GM23248 (cell line): ENCODE measurements around the gene CLDN1. TPM values are rescaled to one million over a fixed set of nuclear protein-coding genes. Genes with fewer than 3 reads are reported as not detected.

Source experiments
- DNase-seq: peaks from one replicate; pipeline ENCODE4 v3.0.0-alpha.2; 2015
- H2AFZ ChIP-seq: fragments of 200-600 bp; sonication (generic); 2 replicates; pipeline ENCODE4 v1.6.1; 2016; ENCODE audit warnings: antibody characterized with exemption
- H3F3A ChIP-seq: fragments of 200-600 bp; sonication (generic); 2 replicates; pipeline ENCODE4 v1.6.1; 2016; ENCODE audit warnings: mild to moderate bottlenecking, antibody characterized with exemption, mixed run types; ENCODE audit not compliant: insufficient read depth
- H3K27ac ChIP-seq: fragments of 200-600 bp; sonication (generic); 2 replicates; pipeline ENCODE4 v1.5.1; 2016; ENCODE audit warnings: mild to moderate bottlenecking
- H3K27me3 ChIP-seq: fragments of 200-600 bp; sonication (generic); replicated peaks from 2 replicates; pipeline ENCODE4 v1.6.1; 2016; ENCODE audit warnings: mild to moderate bottlenecking; ENCODE audit not compliant: insufficient read depth
- H3K36me3 ChIP-seq: fragments of 200-600 bp; sonication (generic); 2 replicates; pipeline ENCODE4 v1.6.1; 2016; ENCODE audit warnings: low read depth, mild to moderate bottlenecking
- H3K4me1 ChIP-seq: fragments of 200-600 bp; sonication (generic); 2 replicates; pipeline ENCODE4 v1.6.1; 2016; ENCODE audit warnings: mild to moderate bottlenecking; ENCODE audit not compliant: insufficient read depth
- H3K4me2 ChIP-seq: fragments of 200-600 bp; sonication (generic); one replicate; pipeline ENCODE4 v1.6.1; 2016; ENCODE audit warnings: mild to moderate bottlenecking; ENCODE audit not compliant: unreplicated experiment
- H3K4me3 ChIP-seq: fragments of 200-600 bp; sonication (generic); 2 replicates; pipeline ENCODE4 v1.5.1; 2016; ENCODE audit warnings: mild to moderate bottlenecking
- H3K79me2 ChIP-seq: fragments of 200-600 bp; sonication (generic); 2 replicates; pipeline ENCODE4 v1.6.1; 2016; ENCODE audit warnings: mild to moderate bottlenecking; ENCODE audit not compliant: insufficient read depth
- H3K9ac ChIP-seq: fragments of 200-600 bp; sonication (generic); 2 replicates; pipeline ENCODE4 v1.6.1; 2016; ENCODE audit warnings: mild to moderate bottlenecking
- H3K9me2 ChIP-seq: fragments of 200-600 bp; sonication (generic); 2 replicates; pipeline ENCODE4 v1.6.1; 2016; ENCODE audit warnings: mixed run types, mild to moderate bottlenecking, moderate library complexity; ENCODE audit not compliant: insufficient read depth
- H3K9me3 ChIP-seq: fragments of 200-600 bp; sonication (generic); one replicate; pipeline ENCODE4 v1.6.1; 2017; ENCODE audit warnings: low read depth
- H4K20me1 ChIP-seq: fragments of 200-600 bp; sonication (generic); 2 replicates; pipeline ENCODE4 v1.6.0; 2016; ENCODE audit not compliant: insufficient read depth
- EZH2 ChIP-seq: fragments of 200-600 bp; sonication (generic); IDR thresholded peaks from 2 replicates; pipeline ENCODE4 v1.6.1; 2018; ENCODE audit warnings: antibody characterized with exemption, mild to moderate bottlenecking; ENCODE audit not compliant: insufficient read depth, poor library complexity, severe bottlenecking
- EZH2phosphoT487 ChIP-seq: fragments of 200-600 bp; sonication (generic); IDR thresholded peaks from 2 replicates; pipeline ENCODE4 v1.6.1; 2018; ENCODE audit warnings: antibody characterized with exemption, moderate library complexity, mild to moderate bottlenecking, low read depth; ENCODE audit not compliant: insufficient read depth
- WGBS, 2 experiments: methylation state at CpG; one replicate each; pipeline ENCODE4 v1.1.6; 2015 to 2017; ENCODE audit warnings: low lambda C conversion rate in 2 of 2, low coverage in 1 of 2; ENCODE audit errors: missing lambda C conversion rate in 2 of 2; 5-methylcytosine and 5-hydroxymethylcytosine counted together
- in situ Hi-C: fragments of 300-500 bp; cut with MboI; formaldehyde crosslinking; loops from 2 replicates; pipeline ENCODE4 v1.15.0; 2020
- polyA plus RNA-seq: library from polyadenylated mRNA; unstranded; fragments of >200 nt; fragmentation: Nextera tagmentation; extraction: Ambion mirVana; gene quantifications from 2 replicates; pipeline ENCODE4 v1.2.1, GENCODE V29; 2016
- total RNA-seq: library from RNA; depleted of rRNA; stranded (reverse); fragments of >200 nt; shearing (Covaris generic); gene quantifications from 2 replicates; pipeline ENCODE4 v1.2.3, GENCODE V29; 2014; rRNA removed

The CLDN1 gene
- total RNA-seq, result 0.32 and 0.38 TPM in 2 replicates
- polyA plus RNA-seq, result 0.19 and 0.28 TPM in 2 replicates

DNA sequence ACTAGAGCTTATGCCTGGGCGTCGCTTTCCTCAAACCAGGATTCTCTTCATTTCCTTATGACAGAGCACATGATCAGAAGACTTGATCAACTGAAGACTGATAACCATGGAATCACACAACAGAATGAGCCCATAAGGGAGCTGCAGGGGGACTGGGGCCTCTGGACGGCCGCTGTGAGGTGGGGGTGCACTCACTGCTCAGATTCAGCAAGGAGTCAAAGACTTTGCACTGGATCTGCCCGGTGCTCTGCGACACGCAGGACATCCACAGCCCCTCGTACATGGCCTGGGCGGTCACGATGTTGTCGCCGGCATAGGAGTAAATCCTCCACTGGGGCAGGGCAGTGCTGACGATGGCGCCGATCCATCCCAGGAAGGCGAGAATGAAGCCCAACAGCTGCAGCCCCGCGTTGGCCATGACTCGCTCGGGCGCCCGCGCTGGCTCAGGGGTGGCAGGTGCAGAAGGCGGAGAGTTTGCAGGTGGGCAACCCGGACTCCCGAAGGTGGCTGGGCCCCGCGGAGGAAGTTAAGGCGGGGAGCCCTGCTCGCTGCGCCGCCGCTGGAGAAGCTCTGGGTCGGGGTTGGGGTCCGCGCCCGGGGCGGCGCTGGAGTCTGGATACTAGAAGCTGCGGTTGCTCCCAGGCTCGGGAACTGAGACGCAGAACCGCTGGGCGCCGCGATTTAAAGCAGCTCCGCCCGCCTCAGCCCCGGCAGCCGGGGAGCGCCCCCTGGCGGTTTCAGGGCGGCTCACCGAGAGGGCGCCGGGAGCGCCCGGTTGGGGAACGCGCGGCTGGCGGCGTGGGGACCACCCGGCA, at the start of gene CLDN1:
Gene CLDN1, minus strand, starts transcription at position 658 of the 815 bp plus-strand sequence. Its CDS starts 240 bp downstream, at position 418.
- peak; percentile 90 for DNase-seq
- Histone ChIP-seq H3K4me2 (peak within 1 kb of the TSS; percentile 92), H3K27me3 (no peaks in the 10 kb centered on the region), H4K20me1 (no peaks in the 10 kb centered on the region), H3K79me2 (no peaks in the 10 kb centered on the region), H3K4me1 (peaks cover 18% of the 10 kb centered on the region), H3K27ac (no peak within 1 kb of the TSS), H3K4me3 (peak within 1 kb of the TSS; percentile 74), H3K9ac (peak within 1 kb of the TSS; percentile 36; the same call in 1 of the 2 replicates), H2AFZ (peak within 1 kb of the TSS; percentile 81), H3K9me3 (no peaks in the 10 kb centered on the region), H3K36me3 (no peaks in the 10 kb centered on the region), H3F3A (no peaks in the 10 kb centered on the region), H3K9me2 (no peaks in the 10 kb centered on the region)
- TF ChIP-seq EZH2 (no peak), EZH2phosphoT487 (no peak)
- in situ Hi-C loops, result loop anchor here (10.0 kb wide), 2 partner anchors 97 to 357 kb away; no protein-coding TSS in a partner anchor
- WGBS, 2 experiments, result 5 to 7% methylated on average over 55 to 63 of the region's 64 CpGs

GRCh38 chr3:190371152-190371551, 48.9 kb upstream of the CLDN1 start:
- no peak overlapping the region for H3K9ac ChIP-seq
- H3K4me2 ChIP-seq, result no peak overlapping the region
- 67 to 68% methylated on average over 2 of the region's 2 CpGs for WGBS, 2 experiments
- H3K36me3 ChIP-seq, result no peaks in the 10 kb centered on the region
- H3K4me3 ChIP-seq, result no peak overlapping the region
- in situ Hi-C loops, result no loop called here
- no peaks in the 10 kb centered on the region for H3K79me2 ChIP-seq
- H3K4me1 ChIP-seq, result no peaks in the 10 kb centered on the region
- TF ChIP-seq EZH2phosphoT487, result no peak
- no peak for TF ChIP-seq EZH2
- DNase-seq, result no peak
- H3K27ac ChIP-seq, result no peak overlapping the region
- H3K9me3 ChIP-seq, result no peaks in the 10 kb centered on the region
- no peaks in the 10 kb centered on the region for H3F3A ChIP-seq
- H3K27me3 ChIP-seq, result no peaks in the 10 kb centered on the region
- no peaks in the 10 kb centered on the region for H3K9me2 ChIP-seq
- H2AFZ ChIP-seq, result no peak overlapping the region
- no peaks in the 10 kb centered on the region for H4K20me1 ChIP-seq

GRCh38 chr3:190370369-190370768, 48.1 kb upstream of the CLDN1 start:
- Histone ChIP-seq H2AFZ (no peak overlapping the region), H3K4me1 (no peaks in the 10 kb centered on the region), H3K9me2 (no peaks in the 10 kb centered on the region; the same call in 1 of the 2 replicates), H3K27ac (no peak overlapping the region), H3K4me3 (no peak overlapping the region), H4K20me1 (no peaks in the 10 kb centered on the region), H3K79me2 (no peaks in the 10 kb centered on the region), H3F3A (no peaks in the 10 kb centered on the region), H3K9ac (no peak overlapping the region), H3K9me3 (no peaks in the 10 kb centered on the region), H3K4me2 (no peak overlapping the region), H3K36me3 (no peaks in the 10 kb centered on the region), H3K27me3 (no peaks in the 10 kb centered on the region)
- no peak for TF ChIP-seq EZH2phosphoT487
- TF ChIP-seq EZH2, result no peak
- in situ Hi-C loops, result no loop called here
- no peak for DNase-seq
- 78 to 90% methylated on average over 2 of the region's 2 CpGs for WGBS, 2 experiments

DNA sequence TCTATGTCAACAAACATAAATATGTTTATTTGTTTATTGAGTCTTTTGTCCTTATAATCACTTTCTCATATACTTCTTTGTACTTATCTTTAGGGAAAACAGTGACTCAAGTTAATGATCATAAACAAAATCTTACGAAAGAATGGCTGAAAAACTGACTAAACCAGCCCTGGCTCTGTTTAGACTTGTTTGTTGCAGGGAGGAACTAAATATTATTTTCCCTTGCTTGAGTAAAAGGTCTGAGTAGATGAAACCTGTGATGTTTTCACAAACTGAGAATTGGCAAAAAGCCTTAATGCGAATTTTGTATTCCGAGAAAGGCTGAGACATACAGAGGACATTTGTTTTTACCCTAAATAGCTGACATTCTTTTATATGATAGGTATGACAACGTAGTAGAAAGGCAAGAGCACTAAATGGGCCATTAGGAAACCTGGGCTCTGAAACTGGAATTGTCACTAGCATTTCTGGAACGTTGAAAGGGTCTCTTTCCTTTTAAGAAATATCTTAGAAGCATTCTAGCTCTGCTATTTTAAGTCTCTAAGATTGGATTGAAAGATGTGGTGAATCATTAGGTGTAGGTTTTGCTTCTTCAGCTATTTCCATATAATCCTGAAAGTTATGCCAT, 47.5 kb upstream of the CLDN1 start:
- WGBS, 2 experiments, result 72 to 82% methylated on average over 5 of the region's 5 CpGs
- Histone ChIP-seq H3K9me2 (peaks cover 4% of the 10 kb centered on the region; the same call in 1 of the 2 replicates), H3K36me3 (no peaks in the 10 kb centered on the region), H3K9me3 (no peaks in the 10 kb centered on the region), H3K27me3 (no peaks in the 10 kb centered on the region), H3K4me1 (no peaks in the 10 kb centered on the region), H3K4me2 (no peak overlapping the region), H3F3A (no peaks in the 10 kb centered on the region), H3K27ac (no peak overlapping the region), H2AFZ (no peak overlapping the region), H3K79me2 (no peaks in the 10 kb centered on the region), H3K4me3 (no peak overlapping the region), H4K20me1 (no peaks in the 10 kb centered on the region), H3K9ac (no peak overlapping the region)
- no peak for TF ChIP-seq EZH2
- in situ Hi-C loops, result no loop called here
- peak; percentile 4 for DNase-seq
